ENCODE data around the gene SP140L.
"Not testable (repeated sequence)": the region's sequence is repeated elsewhere in the genome, so short reads cannot be mapped to it uniquely, and the experiment has no call there.

The SP140L gene

DNA sequence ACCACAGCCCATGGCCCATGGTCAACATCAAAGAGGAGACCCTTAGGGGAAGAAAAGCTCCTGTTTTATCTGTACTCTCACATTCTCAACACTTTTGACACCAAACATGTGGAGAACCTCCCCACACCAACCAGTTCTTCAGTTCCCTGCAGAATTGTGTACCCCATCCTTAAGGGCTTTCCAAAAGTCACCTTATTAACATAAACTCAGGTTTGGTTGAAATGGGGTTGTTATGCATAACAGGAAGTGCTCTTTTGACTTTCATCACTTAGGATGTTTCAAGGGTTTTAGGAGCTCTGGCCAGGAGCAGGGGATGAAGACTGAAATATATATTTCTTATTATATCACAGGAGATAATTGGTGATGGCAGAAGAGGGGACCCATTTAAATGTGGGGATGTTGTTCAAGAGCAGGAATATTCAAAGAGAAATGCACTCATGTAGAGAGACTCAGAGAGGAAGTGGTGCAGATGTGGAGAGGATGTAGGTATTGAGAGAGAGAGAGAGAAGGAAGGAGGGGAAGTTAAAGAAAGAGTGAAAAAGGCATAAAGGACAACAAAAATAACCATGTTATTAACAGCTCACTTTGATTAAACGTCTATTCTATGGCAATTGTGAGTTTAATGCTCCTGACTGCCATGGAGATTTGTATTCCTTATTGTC lies 35.2 kb downstream of the SP140L start:
- no peak for DNase-seq (ENCODE audit: low read depth, low spot score)

DNA sequence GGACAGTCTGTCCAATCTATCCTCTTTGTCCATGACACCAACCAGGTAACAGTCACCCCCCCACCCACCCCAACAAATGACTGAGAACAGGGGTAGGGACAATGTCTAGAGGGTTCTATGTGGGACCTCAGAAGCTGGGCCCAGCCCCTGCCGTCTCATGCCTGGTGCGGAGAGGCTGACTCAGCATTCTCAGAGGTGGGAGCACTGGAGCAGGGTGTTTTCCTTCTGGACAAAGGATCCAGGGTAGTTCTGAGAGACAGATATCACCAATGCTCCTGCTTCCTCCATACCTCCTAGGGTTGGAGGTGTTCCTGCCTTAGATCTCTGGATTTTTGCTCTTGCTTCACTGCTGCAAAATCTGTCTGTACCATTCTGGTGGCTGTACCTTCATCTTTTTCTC lies 55.1 kb downstream of the SP140L start:
- DNase-seq (ENCODE audit: low read depth, low spot score) = no peak

DNA sequence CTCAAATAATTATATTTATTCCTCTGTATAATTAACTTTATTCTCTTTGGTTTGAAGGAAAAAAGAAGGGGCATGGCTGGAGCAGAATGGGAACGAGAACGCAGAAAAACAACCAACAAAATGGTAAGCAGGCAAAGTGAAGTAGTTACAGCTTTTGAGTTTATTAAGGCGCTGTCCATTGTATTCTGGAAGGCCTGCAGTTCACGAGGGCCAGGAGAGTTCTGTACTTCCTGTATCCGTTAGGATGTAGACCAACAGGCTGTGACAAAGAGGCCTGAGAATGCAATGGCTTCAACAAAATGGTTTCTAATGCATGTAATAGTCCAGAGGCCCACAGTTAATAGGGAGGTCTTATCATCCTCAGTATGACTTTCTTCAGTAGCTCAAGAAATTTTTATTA lies 56.5 kb downstream of the SP140L start:
- no peak for DNase-seq (ENCODE audit: low read depth, low spot score)

DNA sequence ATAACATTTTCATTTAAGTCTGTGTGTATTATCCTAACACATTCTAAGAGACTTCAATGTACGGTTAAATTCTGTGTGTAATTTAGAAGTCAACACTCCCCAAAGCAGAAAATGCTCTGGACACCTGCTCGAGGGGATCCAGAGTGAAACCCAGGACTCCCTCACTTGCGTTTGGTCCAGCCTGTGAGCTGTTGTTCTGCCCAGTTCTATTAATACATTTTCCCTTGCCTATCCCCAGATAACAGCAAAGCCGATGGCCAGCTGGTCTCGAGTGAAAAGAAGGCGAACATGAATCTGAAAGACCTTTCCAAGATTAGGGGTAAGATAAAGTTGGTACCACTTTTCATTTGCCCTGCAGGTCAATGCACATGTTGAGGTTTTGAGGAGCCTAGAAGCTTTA lies 58.0 kb downstream of the SP140L start:
- no peak for DNase-seq (ENCODE audit: low read depth, low spot score)

DNA sequence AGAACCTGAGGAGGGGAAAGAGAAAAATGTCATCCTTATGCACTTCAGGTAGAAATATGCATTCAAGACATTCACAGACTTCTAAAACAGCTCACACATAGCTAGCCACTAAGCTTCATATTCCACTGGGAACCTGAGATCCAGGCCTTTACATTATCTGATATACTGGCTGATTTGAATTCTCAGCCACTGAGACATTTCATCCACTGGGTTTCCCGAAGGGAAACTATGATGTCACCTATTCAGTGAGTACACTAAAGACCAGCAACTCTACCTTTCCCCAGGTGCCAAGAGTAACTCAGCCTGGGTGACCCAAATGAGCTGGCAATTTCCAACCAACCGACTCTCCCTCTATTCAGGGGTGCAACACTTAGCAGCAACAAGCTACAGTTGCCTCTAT lies 67.3 kb downstream of the SP140L start:
- DNase-seq (ENCODE audit: low read depth, low spot score) = no peak

DNA sequence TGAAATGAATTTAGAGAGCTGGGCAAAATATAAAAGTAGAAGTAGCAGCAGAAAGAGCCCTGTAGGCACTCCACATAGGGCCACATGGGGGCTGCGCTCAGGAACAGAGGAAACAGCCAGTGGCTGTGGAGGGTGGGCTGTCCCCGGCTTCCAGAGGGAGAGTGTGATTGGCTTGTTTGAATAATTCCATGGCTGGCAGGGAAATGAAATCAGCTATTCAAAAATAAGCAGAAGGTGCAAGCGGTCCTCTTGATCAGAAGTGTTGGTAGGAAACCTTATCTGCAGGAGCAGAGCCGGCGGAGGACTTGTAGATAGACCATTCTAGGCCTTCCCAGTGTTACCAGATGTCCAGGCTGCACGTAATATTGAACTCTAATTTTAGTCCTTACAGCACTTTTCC lies 71.7 kb downstream of the SP140L start:
- DNase-seq (ENCODE audit: low read depth, low spot score) = not testable (repeated sequence)

DNA sequence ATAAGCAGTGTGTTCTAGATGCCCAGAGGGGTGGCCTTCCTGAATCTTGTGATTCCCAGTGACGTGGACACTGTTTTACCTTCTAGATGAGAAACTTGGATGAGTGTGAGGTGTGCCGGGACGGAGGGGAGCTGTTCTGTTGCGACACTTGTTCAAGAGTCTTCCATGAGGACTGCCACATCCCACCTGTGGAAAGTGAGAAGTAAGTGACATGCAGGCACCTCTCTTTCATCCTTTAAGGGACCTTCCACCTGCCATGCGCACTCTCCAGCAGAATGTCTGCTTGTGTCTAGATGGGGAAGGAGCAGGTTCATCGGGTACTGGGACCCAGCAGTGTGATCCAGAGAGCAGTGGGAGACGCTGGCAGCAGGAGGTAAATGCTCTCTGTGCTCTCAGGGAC lies 73.0 kb downstream of the SP140L start:
- DNase-seq (ENCODE audit: low read depth, low spot score) = no peak

DNA sequence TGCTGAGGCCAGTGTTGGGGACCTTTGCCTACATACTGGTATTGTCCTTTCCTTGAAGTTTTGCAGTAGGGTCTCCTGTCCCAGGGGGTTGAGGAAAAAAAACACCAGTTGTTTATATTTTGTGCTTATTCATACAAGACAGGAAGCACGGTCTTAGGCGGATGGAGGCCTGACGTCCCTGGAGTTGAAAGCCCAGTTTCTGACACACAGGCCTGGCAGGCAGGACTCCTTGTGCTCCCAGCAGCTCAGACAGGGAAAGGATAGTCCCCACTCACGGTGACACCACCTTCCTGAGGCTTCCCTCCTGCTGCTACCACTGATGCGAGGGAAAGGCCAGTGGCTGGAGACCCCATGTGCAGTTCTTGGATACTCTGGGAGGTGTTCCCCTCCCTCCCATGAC lies 73.5 kb downstream of the SP140L start:
- DNase-seq (ENCODE audit: low read depth, low spot score) = no peak

DNA sequence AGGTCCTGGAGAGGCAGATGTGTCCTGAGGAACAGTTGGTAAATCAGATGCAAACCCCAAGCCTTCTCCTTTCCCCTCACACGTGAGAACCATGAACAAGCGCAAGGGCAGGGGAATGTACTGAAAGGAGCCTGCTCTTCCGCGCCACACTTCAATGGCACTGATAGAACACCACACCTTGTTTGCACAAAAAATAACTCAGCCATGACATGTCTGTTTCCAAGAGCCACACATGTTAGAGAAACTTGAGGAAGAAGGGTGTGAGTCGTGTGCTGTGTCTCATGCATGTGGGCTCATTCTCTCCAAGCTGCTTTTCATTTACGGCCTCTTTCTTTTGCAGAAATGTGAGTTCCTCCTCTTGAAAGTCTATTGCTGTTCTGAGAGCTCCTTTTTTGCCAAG lies 74.0 kb downstream of the SP140L start:
- not testable (repeated sequence) for DNase-seq (ENCODE audit: low read depth, low spot score)

DNA sequence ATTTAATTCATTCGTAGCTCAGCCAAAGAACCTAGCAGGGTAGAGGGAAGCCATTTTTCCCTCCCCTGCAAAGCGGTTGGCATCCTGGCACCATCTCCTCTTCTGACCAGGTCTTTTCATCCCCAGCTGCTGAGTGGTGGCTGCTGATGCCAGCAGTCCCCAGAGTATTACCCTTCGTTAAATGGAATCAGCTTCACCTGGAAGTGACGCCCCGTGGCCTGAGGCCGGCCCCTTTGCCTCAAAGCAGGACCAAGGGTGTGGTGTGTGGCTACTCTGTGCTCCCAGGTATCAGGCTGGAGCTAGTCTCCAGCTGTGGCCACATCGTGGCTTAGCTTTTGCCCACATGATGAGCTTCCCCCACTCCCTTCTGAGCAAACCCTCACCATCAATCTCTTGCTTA lies 76.8 kb downstream of the SP140L start:
- DNase-seq (ENCODE audit: low read depth, low spot score) = no peak

DNA sequence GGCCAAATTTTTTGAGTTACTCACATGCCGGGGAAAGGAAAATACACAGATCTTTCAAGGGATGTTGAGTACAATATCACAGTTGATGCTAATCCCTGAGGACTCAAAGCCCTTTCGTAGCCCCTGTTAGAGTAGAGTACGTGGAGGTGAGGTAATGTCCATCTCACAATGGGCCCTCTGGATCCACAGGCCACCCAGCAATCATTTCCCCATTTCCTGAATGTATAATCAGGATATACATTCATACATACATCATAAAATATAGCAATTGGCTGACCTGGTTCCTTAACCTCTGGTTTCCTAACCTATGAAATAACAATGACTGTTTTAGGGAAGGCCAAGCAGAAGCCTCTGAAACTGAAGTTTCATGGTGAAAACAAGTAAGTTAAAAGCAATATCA lies 78.8 kb downstream of the SP140L start:
- no peak for DNase-seq (ENCODE audit: low read depth, low spot score)

DNA sequence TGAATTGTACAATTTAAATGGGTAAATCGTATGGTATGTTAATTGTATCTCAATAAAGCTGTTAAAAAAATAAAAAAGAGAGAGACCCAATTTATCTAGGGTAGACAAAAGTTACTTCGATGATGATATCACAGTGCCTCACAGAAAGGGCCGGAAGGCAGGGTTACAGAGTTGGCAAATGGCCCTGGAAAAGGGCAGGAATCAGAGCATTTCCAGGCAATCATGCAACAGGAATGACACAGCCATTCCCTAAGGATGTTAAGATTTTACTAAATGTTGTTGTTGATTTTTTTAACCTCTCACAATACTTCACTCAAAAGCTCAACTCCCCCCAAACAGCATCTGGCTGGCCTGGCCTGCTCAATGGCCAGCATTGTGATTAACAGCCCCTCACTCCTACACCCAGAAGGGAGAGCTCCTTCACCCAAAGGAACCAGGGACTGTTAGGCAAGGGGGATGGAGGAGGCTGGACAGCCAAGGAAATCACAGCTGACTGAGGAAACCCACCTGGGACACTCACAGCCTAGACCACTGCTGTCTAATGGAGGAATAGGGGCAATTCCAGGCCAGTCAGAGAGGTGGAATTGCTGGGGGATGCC lies 81.3 kb downstream of the SP140L start:
- DNase-seq (ENCODE audit: low read depth, low spot score) = no peak

DNA sequence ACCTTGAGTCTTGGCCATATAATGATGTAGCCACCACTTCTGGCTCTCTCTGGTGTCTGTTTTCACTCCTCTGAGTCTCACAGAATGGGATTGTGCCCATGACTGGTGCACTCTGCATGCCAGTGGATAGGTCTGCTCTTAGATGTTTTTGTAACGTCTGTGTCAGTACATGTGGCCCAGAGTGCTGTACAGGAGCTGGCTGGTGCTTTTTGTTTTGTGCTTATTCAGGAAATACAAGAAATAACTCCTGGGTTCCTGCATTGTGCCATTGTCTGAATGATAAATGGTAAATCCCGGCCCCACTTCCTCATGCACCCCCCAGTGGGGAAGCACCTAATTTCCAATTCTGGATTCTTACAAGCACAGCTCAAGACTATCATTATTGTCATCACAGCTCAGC lies 82.3 kb downstream of the SP140L start:
- not testable (repeated sequence) for DNase-seq (ENCODE audit: low read depth, low spot score)

DNA sequence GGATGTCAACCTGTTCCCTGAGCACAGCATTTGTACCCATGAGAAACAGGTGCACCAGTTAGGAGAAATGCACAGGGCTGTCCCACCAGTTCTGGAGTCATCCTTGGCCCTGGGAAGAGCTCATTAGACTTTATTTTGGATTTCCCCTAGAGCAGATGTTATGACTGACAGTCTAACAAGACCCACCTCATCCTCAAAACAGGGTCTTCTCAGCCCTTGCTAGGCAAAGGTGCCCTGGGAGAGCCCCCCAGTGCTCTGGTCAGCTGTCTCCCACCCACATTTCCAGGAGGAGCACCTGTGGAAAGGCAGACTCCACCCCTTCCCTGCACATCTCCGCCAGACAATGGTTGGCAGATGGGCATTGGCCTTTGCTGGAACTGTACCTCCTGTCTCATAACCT lies 83.3 kb downstream of the SP140L start:
- DNase-seq (ENCODE audit: low read depth, low spot score) = no peak

DNA sequence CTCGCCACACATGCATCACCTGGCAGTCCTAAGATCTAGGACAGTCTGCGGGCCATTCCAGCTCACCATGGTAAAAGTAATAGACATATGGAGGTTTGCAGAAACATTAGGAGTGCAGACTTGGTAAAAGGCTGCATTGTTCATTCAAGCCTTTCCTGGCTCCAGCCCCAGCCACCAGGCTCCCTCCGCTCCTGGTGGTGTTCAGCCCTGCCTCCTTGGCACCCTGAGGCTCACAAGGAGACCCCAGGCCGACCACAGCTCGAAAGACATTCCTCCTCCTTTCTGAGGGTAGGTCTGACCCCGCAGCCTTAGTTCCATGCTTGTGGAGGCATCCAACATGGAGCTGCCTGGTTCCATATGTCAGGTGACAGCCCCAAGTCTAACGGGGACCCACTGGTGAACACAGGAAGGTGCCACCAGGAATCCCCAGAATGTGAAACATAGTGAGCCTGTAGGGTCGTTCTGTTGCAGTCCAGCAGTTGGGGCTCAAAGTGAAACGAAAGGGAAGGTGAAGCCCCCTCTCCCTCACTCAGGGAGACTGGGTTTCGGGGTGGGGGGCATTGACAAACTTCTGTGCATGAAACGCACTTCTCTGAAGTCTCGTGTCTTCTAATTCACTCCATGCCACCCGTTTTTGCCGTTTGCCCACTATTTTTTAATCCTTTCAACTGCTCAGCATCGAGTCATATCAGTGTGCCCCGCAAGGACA lies 84.0 kb downstream of the SP140L start:
- no peak for DNase-seq (ENCODE audit: low read depth, low spot score)

DNA sequence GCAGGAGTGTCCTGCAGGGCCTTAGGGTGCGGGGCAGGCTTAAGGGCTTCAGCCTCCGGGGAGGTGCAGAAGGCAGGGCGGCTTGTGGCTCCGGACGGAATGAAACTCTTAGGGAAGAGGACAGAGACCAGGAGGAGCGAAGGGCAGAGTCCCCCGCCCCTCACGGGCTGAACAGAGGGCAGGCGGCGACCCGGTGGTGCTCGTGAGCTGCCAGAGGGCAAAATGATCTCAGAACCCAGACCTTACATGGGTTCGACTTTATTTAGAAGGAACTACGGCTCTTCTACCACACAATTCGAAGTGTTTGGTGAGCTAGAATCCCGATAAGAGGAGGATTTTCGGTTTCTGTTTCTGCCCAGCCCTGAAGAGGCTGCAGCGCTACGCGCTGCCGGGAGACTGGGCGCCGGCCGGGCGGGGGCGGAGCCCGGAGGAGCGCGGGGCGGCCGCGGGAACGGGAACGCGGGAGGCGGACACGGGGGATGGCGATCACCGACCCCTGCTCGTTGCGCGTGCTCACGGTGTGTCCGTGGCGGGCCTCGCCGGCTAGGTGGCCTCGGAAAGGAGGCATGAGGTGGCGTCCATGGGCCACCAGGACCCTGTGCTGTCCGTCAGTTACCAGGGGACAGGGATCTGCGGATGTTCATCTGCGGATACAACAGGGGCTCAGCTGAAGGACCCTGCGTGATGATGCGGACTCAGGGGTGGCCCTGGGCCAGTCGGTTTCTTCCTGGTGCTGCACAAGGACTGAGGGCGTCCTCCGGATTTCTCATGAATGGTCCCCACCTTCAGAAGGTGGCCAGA lies 84.8 kb downstream of the SP140L start:
- DNase-seq (ENCODE audit: low read depth, low spot score) = no peak

DNA sequence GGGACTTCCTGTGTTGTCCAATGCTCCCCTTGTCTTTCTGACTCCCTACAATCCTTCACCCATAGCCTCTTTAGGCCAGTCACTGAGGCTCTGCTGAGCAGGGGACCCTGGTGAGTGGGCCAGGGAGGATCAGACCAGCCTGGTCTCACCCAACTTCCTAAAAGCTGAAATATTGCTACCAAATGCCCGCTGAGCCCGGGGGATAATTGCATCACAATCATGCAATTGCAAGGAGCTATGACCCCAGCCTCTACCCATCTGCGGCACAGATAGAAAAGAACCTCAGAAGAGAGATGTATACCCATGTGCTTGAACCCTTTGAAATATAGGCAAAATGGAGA lies 85.3 kb downstream of the SP140L start:
- no peak for DNase-seq (ENCODE audit: low read depth, low spot score)

DNA sequence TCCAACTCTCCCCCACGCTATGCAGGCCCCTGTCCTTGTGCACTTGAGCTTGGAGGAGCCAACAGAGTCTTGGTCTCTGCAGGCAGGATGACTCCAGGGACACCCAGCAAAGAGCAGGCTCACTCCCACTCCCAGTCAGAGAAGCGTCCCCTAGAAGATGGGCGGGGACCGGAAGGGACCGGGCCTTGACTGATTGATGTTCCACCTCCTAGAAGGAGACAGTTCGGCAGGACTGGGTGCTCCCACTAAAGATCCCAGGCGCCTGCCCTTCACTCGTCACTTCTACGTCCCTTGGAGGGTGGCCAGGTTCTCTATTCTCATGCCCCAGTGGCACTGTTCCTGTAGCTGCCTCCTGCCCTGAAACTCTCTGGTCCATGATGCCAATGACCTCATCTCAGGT lies 85.9 kb downstream of the SP140L start:
- DNase-seq (ENCODE audit: low read depth, low spot score) = no peak

DNA sequence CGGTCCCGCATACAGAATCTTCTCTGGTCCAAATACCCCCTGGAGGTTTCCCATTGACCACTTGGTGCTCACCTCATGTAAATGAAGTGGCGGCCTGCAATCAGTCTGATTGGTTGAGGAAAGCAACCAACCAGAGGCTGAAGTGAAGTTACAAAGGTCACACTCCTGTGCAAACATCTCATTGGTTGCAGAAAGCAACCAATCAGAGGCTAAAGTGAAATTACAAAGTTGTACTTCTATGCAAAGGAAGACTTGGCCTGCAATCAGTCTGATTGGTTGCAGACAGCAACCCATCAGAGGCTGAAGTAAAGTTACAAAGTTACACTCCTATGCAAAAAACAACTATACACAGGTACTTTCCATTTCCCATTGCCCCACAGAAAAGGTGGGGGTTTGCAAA lies 86.5 kb downstream of the SP140L start:
- DNase-seq (ENCODE audit: low read depth, low spot score) = no peak

DNA sequence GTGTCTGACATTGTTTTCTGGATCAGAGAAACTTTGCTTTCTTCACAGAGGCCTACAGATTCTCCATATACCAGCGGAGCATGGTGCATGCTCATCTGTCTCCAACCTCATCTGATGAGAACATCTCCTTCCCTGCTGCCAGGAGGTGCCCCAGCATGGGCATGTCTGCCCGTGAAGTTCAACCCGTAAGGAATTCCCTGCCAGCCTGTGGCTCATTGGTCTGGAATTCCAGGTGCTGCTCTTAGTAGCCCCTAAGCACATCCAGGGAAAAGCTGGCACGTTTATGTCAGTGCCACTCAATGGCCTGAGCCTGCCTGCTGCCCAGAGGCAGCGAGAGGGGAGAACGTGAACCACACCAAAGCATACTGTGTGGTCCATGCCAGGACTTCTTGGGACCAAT lies 87.3 kb downstream of the SP140L start:
- no peak for DNase-seq (ENCODE audit: low read depth, low spot score)

DNA sequence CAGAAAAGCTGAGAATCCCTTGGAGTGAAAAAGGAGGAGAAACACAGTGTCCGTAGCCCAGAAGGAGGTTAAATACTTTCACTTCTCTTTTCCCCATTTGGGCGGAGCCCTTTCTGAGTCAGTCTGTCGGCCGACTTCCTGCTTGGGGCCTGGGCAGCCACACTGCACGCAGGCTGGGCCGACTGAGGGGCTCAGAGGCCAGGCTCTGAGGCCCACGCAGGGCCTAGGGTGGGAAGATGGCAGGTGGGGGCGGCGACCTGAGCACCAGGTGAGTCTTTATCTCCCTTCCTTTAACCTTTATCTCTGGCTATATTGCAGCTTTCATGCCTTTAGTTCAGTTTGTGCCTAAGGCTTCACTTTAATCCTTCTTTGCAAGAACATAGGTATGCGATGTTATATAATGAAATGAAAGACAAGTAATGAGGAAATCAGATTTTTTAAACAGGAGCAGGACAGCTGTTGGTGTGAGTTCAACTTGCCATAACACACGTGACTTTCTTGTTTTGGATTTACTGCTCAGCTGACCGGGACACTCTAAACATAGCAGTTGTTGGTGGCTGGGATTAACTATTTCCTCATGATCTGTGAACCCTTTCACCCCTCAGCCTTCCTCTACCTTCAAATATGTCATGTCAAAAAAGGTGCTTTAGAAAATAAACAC lies 89.2 kb downstream of the SP140L start, which contains the start of gene SP100:
Gene SP100, plus strand, starts transcription at position 141 of the 661 bp plus-strand sequence. Its CDS starts 96 bp downstream, at position 237.
- DNase-seq (ENCODE audit: low read depth, low spot score) = no peak

DNA sequence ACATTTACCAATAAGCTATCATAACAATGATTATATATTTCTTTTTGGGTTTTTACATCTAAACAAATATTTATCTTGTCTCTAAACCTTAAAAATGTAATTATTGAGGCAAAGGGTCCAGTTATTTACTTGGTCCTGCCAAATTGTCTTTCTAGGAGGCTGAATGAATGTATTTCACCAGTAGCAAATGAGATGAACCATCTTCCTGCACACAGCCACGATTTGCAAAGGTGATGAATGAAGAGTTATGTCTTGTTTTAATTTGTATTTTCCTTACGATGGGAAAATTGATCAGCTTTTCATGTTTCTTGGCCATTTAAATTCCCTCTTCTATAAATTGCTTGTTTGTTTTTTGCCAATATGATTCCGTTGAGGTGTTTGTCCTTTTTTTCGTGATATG lies 90.4 kb downstream of the SP140L start:
- no peak for DNase-seq (ENCODE audit: low read depth, low spot score)
